ENCODE measurements around the gene TPSD1. TPM values are rescaled to one million over a fixed set of nuclear protein-coding genes. Genes with fewer than 3 reads are reported as not detected.

TPSD1 gene
- total RNA-seq, 1 experiment from 2014 or later = not detected

DNA sequence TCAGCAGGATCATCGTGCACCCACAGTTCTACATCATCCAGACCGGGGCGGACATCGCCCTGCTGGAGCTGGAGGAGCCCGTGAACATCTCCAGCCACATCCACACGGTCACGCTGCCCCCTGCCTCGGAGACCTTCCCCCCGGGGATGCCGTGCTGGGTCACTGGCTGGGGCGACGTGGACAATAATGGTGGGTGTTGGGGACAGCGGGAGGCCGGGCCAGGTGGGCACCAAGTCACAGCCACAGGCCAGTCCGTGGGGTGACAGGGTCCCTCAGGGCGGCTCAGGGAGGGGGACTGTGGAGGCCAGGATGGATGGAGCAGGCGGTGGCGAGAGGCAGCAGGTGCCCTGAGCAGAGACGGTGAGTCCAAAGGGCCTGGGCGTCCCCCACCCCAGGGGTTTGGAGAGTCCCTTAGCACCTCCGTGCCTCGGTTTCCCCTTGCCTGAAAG, 1.0 kb downstream of the TPSD1 start:
- Mint-ChIP-seq H3K9me3 (ENCODE audit: low read depth, unreplicated experiment) (no peaks in the 10 kb centered on the region), H3K27ac (ENCODE audit: unreplicated experiment) (no peak overlapping the region), H3K36me3 (ENCODE audit: insufficient read depth, unreplicated experiment) (peaks cover 12% of the 10 kb centered on the region), H3K4me3 (ENCODE audit: low read depth, unreplicated experiment) (no peak overlapping the region), H3K4me1 (ENCODE audit: low read depth, unreplicated experiment) (peaks cover 10% of the 10 kb centered on the region), H3K27me3 (ENCODE audit: unreplicated experiment) (peaks cover 65% of the 10 kb centered on the region)
- TF ChIP-seq, protein P1, sequence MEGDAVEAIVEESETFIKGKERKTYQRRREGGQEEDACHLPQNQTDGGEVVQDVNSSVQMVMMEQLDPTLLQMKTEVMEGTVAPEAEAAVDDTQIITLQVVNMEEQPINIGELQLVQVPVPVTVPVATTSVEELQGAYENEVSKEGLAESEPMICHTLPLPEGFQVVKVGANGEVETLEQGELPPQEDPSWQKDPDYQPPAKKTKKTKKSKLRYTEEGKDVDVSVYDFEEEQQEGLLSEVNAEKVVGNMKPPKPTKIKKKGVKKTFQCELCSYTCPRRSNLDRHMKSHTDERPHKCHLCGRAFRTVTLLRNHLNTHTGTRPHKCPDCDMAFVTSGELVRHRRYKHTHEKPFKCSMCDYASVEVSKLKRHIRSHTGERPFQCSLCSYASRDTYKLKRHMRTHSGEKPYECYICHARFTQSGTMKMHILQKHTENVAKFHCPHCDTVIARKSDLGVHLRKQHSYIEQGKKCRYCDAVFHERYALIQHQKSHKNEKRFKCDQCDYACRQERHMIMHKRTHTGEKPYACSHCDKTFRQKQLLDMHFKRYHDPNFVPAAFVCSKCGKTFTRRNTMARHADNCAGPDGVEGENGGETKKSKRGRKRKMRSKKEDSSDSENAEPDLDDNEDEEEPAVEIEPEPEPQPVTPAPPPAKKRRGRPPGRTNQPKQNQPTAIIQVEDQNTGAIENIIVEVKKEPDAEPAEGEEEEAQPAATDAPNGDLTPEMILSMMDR (IDR thresholded peaks at IDR 0.05; ENCODE audit: unreplicated experiment) = no peak
- BruUV-seq (replicated peaks) = no TSS peak
- intact Hi-C loops (cut with micrococcal nuclease; ENCODE audit: unreplicated experiment) = no loop called here
- DNase-seq = no peak
- CTCF ChIA-PET = no interaction called here

DNA sequence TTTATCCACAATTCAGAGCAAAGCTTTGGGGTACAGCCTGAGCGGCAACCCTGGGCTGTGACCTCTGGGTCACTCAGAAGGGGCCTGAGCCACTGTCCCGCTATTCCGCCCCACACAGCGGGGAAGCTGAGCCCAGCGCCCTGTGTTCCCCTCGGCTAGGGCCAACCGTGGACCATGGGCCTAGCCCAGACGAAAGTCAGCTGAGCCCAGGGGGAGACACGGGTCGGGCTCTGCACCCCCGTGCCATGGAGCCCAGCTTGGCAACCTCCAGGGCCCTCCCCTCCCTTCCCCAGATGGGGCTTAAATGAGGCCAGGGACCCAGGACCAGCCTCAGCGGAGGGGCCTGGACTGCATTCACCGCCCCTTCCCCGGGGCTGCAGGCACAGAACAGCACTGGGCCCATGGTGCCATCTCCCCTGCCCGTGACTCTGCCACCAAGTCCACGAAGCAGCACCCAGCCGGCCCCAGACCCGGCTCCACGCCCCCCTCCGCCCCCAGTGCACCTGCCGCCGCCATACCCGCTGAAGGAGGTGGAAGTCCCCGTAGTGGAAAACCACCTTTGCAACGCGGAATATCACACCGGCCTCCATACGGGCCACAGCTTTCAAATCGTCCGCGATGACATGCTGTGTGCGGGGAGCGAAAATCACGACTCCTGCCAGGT, 1.8 kb downstream of the TPSD1 start:
- H3K27me3 Mint-ChIP-seq (ENCODE audit: unreplicated experiment) = peaks cover 73% of the 10 kb centered on the region
- no peak overlapping the region for H3K27ac Mint-ChIP-seq (ENCODE audit: unreplicated experiment)
- peaks cover 12% of the 10 kb centered on the region for H3K36me3 Mint-ChIP-seq (ENCODE audit: insufficient read depth, unreplicated experiment)
- intact Hi-C loops (cut with micrococcal nuclease; ENCODE audit: unreplicated experiment) = no loop called here
- peaks cover 10% of the 10 kb centered on the region for H3K4me1 Mint-ChIP-seq (ENCODE audit: low read depth, unreplicated experiment)
- BruUV-seq (replicated peaks) = no TSS peak
- TF ChIP-seq, protein P1 (IDR thresholded peaks at IDR 0.05; ENCODE audit: unreplicated experiment) = no peak
- DNase-seq = no peak
- H3K9me3 Mint-ChIP-seq (ENCODE audit: low read depth, unreplicated experiment) = no peaks in the 10 kb centered on the region
- H3K4me3 Mint-ChIP-seq (ENCODE audit: low read depth, unreplicated experiment) = no peak overlapping the region
- CTCF ChIA-PET = no interaction called here

DNA sequence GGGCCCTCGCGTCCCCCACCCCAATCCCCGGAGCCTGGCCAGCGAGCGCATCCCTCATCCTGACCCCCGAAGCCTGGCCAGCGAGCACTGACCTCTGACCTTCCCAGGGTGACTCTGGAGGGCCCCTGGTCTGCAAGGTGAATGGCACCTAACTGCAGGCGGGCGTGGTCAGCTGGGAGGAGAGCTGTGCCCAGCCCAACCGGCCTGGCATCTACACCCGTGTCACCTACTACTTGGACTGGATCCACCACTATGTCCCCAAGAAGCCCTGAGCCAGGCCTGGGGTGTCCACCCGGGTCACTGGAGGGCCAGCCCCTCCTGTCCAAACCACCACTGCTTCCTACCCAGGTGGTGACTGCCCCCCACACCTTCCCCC, 2.3 kb downstream of the TPSD1 start:
- Mint-ChIP-seq H3K9me3 (ENCODE audit: low read depth, unreplicated experiment) (no peaks in the 10 kb centered on the region), H3K27me3 (ENCODE audit: unreplicated experiment) (peaks cover 77% of the 10 kb centered on the region)
- BruUV-seq (replicated peaks) = no TSS peak

DNA sequence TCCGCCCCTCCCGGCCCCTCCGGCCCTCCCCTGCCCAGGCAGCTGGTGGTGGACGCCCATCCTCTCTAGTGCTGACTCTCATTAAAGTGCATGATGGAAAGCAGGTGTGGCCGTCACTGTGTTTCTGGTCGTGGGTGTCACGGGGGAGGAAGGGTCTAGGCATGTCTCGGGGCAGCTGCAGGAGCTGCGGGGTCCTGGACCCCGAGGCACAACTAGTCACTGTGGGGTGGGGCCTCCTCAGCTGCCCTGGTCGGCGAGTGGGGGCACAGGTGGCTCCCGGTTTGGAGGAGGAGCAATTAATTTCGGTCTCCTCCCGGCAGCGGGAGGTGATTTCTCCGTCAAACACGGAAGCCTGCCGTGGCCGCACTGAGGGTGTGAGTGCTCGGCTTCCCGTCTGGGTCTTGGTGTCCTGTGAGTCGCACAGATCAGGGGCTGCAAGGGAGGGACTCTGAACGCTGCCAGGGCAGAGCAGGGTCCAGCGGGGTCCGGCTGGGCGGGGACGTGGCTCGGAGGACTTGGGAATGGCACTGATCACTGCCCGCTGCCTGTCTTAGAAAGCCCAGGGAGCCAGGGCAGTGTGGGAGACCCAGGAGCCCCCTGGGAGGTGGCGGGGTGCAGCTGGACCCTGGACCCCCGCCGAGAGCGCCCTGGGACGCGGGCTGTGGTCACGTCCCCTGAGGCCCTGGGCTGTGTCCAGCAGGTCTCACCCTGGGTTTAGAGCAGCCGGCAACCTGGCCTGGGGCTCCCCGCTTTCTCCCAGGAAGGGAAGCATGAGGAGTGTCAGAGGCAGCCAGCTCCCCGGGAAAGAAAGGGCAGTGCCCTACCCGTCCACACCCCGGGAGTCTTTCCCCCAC, 3.3 kb downstream of the TPSD1 start:
- CTCF ChIA-PET = interaction anchor here (0.6 kb wide), 1 partner anchor 249 kb away, joined by 7 read pairs; no protein-coding TSS in a partner anchor
- H3K27ac Mint-ChIP-seq (ENCODE audit: unreplicated experiment) = peak overlapping the region; percentile 16
- TF ChIP-seq, protein P1 (IDR thresholded peaks at IDR 0.05; ENCODE audit: unreplicated experiment) = no peak

More for the DNA sequence above, 2.3 kb downstream of the TPSD1 start:
- CTCF ChIA-PET = no interaction called here
- peaks cover 10% of the 10 kb centered on the region for H3K4me1 Mint-ChIP-seq (ENCODE audit: low read depth, unreplicated experiment)
- H3K4me3 Mint-ChIP-seq (ENCODE audit: low read depth, unreplicated experiment) = peak overlapping the region; percentile 62
- H3K27ac Mint-ChIP-seq (ENCODE audit: unreplicated experiment) = no peak overlapping the region
- DNase-seq = peak; percentile 49
- intact Hi-C loops (cut with micrococcal nuclease; ENCODE audit: unreplicated experiment) = no loop called here
- TF ChIP-seq, protein P1 (IDR thresholded peaks at IDR 0.05; ENCODE audit: unreplicated experiment) = no peak
- H3K36me3 Mint-ChIP-seq (ENCODE audit: insufficient read depth, unreplicated experiment) = peaks cover 12% of the 10 kb centered on the region

More for the DNA sequence above, 3.3 kb downstream of the TPSD1 start:
- Mint-ChIP-seq H3K36me3 (ENCODE audit: insufficient read depth, unreplicated experiment) (peaks cover 12% of the 10 kb centered on the region), H3K27me3 (ENCODE audit: unreplicated experiment) (peaks cover 86% of the 10 kb centered on the region), H3K9me3 (ENCODE audit: low read depth, unreplicated experiment) (no peaks in the 10 kb centered on the region), H3K4me3 (ENCODE audit: low read depth, unreplicated experiment) (peak overlapping the region; percentile 62), H3K4me1 (ENCODE audit: low read depth, unreplicated experiment) (peaks cover 10% of the 10 kb centered on the region)
- peak; percentile 50 for DNase-seq
- intact Hi-C loops (cut with micrococcal nuclease; ENCODE audit: unreplicated experiment) = no loop called here
- no TSS peak for BruUV-seq (replicated peaks)
